ENCODE measurements around the gene DPYD.

GRCh38 chr1:97929874-97930851, 9.3 kb upstream of the DPYD start:
- TF ChIP-seq ARNT (IDR thresholded peaks at IDR 0.05), result no peak
- no peak for TF ChIP-seq CTBP1 (IDR thresholded peaks at IDR 0.05; ENCODE audit: borderline replicate concordance)
- no peak for TF ChIP-seq ELF4 (IDR thresholded peaks at IDR 0.05)
- no peak for TF ChIP-seq LEF1 (IDR thresholded peaks at IDR 0.05; ENCODE audit: borderline replicate concordance)
- no peak for TF ChIP-seq FOXM1 (IDR thresholded peaks at IDR 0.05; ENCODE audit: borderline replicate concordance)
- TF ChIP-seq TARDBP (IDR thresholded peaks at IDR 0.05), result no peak
- TF ChIP-seq FOXA1 (IDR thresholded peaks at IDR 0.05), result no peak
- TF ChIP-seq BHLHE40 (IDR thresholded peaks at IDR 0.05; ENCODE audit: borderline replicate concordance), result no peak
- no peak for TF ChIP-seq SP1 (IDR thresholded peaks at IDR 0.05)
- TF ChIP-seq, protein P1, sequence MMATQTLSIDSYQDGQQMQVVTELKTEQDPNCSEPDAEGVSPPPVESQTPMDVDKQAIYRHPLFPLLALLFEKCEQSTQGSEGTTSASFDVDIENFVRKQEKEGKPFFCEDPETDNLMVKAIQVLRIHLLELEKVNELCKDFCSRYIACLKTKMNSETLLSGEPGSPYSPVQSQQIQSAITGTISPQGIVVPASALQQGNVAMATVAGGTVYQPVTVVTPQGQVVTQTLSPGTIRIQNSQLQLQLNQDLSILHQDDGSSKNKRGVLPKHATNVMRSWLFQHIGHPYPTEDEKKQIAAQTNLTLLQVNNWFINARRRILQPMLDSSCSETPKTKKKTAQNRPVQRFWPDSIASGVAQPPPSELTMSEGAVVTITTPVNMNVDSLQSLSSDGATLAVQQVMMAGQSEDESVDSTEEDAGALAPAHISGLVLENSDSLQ (IDR thresholded peaks at IDR 0.05), result no peak
- no peak for TF ChIP-seq FOXK2 (IDR thresholded peaks at IDR 0.05)

Measured in HEK293T (cell line).